ENCODE data around the gene LDAH.
"Not testable (repeated sequence)": the region's sequence is repeated elsewhere in the genome, so short reads cannot be mapped to it uniquely, and the experiment has no call there.

Gene LDAH

GRCh38 chr2:20822535-20823490, at the start of gene LDAH:
LDAH (minus strand) TSS chr2:20823101; CDS start chr2:20801463, 21,638 bp downstream.
- peak; percentile 73 to 76 for DNase-seq

GRCh38 chr2:20868377-20868776, 45.5 kb upstream of the LDAH start:
- DNase-seq: peak; percentile 29 to 41

- no peak for DNase-seq
Measured at GRCh38 chr2:20862850-20863249, 39.9 kb upstream of the LDAH start.

DNA sequence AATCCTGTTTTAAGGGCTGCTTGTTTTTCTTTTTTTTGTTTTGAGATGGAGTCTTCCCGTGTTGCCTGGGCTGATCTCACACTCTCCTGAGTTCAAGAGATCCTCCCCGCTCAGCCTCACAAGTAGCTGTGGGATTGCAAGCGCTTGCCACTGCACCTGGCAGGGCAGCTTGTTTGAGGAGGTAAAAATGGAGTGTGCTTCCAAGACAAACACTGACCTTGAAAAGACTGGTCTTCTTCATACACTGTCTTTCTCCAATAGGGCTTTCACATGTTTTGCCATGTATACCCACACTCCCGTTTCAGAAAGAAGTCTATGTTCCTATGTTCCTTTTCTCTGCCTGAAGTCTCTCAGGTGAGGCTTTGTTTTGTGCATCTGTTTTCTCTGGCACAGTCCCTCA, 32.6 kb upstream of the LDAH start:
- no peak for DNase-seq

- DNase-seq: no peak
Measured at GRCh38 chr2:20852670-20853069, 29.8 kb upstream of the LDAH start.

DNA sequence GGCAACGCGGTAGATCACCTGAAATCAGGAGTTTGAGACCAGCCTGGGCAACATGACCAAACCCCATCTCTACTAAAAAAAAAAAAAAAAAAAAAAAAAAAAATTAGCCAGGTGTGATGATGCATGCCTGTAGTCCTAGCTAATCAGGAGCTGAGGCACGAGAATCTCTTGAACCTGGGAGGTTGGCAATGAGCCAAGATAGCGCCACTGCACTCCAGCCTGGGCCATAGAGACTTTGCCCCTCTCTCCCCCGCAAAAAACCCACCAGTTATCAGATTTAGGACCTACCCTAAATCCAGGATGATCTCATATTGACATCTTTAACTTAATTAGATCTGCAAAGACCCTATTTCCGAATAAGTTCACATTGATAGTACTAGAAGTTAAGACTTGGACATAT, 29.2 kb upstream of the LDAH start:
- no peak for DNase-seq

GRCh38 chr2:20844246-20844645, 21.3 kb upstream of the LDAH start:
- DNase-seq: no peak

DNA sequence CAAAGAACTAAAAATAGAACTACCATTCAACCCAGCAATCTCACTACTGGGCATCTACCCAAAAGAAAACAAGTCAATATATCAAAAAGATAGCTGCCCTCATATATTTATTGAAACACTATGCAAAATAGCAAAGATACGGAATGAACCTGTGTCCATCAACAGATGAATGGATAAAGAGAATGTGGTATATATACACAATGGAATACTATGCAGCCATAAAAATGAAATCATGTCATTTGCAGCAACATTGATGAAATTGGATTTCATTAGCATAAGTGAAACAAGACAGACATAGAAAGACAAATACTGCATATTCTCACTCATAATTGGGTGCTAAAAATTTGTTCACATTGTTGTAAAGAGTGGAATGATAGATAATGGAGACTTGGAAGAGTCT, 16.2 kb upstream of the LDAH start:
- DNase-seq: no peak

- no peak for DNase-seq
Measured at GRCh38 chr2:20838016-20838415, 15.1 kb upstream of the LDAH start.

DNA sequence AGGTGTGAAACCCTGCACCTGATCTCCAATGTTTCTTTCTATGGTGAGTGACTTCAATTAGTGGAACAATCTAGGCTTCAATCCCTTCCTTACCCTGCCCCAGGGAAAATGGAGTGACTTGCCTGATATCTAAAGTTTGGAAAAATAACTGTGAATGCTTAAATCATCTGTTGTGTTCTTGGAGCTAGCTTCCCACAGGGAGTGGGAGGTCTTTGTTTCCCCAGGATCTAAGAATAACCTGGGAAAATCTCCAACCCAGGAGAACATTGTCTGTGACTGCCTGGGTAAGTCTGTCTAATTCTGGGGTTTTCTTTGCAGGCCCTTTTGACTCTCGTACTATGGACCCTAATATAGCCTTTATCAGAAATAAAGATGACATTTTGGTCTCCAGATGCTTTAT, 13.6 kb upstream of the LDAH start:
- no peak for DNase-seq

GRCh38 chr2:20834331-20834730, 11.4 kb upstream of the LDAH start:
- no peak for DNase-seq

- DNase-seq: no peak
Measured at GRCh38 chr2:20832606-20833005, 9.7 kb upstream of the LDAH start.

GRCh38 chr2:20829861-20830260, 7.0 kb upstream of the LDAH start:
- no peak for DNase-seq

DNA sequence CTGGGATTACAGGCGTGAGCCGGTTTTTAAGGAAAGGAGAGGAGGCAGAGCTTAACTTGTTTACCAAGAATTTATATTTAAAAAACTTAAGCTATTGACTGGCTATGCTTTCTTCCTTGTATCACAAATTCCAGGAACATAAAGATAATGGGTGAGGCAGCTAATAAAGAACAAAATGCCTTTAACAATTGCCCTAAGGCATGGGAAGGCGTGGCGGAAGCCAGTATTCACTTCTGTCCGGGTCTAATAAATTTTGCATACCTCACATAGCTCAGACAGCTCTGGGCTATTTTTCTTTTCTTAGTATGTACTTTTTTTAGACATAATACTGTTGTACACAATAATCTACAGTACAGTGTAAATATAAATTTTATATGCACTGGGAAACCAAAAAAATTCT, 1.0 kb upstream of the LDAH start:
- no peak for DNase-seq

- DNase-seq: no peak
Measured at GRCh38 chr2:20818820-20819219, 4.1 kb downstream of the LDAH start.

DNA sequence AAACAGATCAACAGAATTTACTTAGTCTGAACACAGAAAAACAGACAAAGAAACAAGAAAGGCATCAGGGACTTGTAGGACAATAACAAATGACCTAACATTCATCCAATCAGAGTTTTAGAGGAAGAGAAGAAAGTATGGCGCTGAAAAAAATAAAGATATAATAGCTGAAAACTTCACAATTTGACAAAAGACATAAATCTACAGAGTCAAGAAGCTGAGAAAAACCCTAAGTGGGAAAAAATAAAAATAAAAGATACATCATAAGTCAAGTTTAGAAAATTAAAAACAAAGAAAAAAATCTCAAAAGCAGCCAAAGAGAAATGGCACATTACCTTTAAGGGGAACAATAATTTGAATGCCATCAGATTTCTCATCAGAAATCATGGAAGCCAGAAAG, 7.7 kb downstream of the LDAH start:
- no peak for DNase-seq

DNA sequence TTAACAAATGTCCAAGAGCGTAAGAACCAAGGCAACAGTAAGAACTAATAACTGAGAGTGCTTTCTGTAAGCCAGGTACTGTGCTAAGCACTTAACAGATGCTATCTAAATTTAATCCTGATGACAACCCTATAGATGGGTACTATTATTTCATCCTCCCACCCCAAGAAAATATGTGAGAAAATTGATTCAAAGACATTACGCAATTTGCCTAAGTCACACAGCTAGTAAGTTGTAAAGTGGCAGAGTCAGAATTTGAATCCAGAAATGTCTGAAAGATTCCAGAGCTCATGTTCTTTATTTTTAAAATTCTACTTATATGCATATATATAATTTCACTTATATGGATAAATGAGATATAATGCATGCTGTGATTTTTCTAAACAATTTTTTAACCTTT, 10.1 kb downstream of the LDAH start:
- no peak for DNase-seq

DNA sequence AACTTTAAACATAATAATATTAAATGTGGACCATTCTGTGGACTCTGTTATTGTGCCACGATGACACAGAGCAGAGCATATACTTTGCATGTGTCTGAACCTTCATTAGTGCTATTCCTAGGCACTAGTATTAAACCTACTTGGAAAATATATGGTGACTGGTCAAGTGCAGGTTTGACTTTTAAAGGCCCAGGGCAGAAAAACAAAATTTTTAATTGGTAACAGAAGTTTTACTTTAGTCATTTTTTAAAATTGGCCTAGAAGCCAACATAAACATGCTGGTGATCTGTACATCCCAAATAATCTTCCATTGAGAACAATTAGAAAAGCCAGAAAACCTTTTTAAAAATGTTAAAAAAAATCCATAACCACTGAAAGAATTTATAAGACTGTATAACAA, 16.6 kb downstream of the LDAH start:
- DNase-seq: no peak

DNA sequence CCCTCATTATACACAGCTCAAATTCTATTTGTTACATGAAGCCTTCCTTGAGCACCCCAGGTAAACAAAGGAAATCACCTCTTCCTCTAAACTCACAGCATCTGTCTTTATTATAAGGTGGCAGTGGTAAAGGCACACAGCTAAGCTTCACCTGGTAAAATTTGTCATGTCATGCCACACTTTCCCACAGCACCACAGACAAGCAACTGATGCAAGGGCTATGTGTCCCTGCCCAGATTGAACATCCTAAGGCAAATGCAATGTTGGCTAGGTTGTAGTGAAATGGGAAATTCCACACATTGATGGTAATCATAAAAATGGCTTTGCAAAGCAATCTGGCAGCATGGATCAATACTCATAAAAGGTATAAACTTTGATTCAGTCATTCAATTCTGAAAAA, 18.9 kb downstream of the LDAH start:
- DNase-seq: no peak

GRCh38 chr2:20803226-20803682, 19.6 kb downstream of the LDAH start:
- no peak for DNase-seq

- DNase-seq: no peak
Measured at GRCh38 chr2:20797096-20797495, 25.8 kb downstream of the LDAH start.

GRCh38 chr2:20796374-20796791, 26.5 kb downstream of the LDAH start:
- no peak for DNase-seq

GRCh38 chr2:20793944-20794343, 29.0 kb downstream of the LDAH start:
- not testable (repeated sequence) for DNase-seq

DNA sequence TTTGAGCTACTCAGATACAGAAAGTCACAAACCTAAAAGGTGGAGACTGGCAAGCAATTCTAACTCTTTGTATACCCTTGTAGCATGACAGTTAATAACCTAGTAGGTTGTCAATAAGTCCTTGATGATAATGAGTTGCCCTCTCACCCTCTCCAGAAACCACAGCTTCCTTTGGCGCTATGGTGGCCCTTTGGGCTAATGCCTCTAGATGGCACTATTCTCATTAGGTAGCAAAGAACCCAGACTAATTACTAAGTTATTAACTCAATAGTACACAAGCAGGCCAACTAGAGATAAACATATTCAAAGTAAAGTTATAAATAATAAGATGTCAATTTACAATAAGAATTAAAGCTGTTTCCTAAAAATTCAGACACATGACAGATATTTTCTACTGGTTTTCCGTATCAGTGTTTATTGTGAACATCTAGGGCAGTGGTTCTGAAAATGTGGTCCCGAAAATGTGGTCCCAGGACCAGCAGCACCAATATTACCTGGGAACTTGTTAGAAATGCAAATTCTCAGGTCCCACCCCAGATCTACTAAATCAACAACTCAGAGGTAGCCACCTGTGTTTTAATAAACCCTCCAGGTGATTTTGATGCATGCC, 41.1 kb downstream of the LDAH start:
- peak; percentile 7 to 15 for DNase-seq

Data from activated CD4-positive, alpha-beta T cell treated with anti-CD3 and anti-CD28 coated beads, Interleukin-2, amount 50 U/mL, for 4 hours (primary cell).